HG02973 (cell line): ENCODE data around the gene SLC4A9.

Experiments used
- ATAC-seq: cut with Tn5 transposase; IDR thresholded peaks from one replicate; pipeline ENCODE4 v1.9.1; 2021; ENCODE audit warnings: moderate library complexity; ENCODE audit not compliant: unreplicated experiment

The SLC4A9 gene

DNA sequence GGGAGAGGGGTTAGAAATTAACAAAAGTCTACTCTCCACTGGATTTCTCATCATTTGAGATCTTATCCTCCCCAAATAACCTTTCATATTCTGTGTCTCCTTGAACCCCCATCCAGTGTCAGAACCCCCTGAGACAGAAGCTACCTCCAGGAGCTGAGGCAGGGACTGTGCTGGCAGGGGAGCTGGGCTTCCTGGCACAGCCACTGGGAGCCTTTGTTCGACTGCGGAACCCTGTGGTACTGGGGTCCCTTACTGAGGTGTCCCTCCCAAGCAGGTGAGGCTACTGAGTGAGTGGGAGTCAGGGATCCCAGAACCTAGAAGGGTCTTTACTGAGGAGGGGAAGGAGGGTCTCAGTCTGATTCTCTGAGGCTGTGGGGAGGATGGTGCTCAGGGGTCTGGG, 1.9 kb downstream of the SLC4A9 start:
- ATAC-seq, result no peak

DNA sequence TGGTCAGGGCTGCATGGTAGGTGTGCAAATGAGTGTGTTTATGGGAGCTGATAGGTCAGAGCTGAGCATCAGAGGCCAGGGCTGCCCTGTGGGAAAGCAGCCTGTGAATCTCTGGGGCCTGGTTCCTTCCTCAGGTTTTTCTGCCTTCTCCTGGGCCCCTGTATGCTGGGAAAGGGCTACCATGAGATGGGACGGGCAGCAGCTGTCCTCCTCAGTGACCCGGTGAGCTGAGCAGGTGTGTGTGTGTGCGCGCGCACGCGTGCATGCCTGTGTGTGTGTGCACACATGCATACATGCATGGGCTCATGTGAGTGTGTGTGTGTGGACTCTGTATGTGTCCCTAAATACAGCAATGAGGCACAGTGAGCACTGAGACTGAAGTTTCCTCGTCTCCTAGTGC, 2.3 kb downstream of the SLC4A9 start:
- ATAC-seq, result no peak

DNA sequence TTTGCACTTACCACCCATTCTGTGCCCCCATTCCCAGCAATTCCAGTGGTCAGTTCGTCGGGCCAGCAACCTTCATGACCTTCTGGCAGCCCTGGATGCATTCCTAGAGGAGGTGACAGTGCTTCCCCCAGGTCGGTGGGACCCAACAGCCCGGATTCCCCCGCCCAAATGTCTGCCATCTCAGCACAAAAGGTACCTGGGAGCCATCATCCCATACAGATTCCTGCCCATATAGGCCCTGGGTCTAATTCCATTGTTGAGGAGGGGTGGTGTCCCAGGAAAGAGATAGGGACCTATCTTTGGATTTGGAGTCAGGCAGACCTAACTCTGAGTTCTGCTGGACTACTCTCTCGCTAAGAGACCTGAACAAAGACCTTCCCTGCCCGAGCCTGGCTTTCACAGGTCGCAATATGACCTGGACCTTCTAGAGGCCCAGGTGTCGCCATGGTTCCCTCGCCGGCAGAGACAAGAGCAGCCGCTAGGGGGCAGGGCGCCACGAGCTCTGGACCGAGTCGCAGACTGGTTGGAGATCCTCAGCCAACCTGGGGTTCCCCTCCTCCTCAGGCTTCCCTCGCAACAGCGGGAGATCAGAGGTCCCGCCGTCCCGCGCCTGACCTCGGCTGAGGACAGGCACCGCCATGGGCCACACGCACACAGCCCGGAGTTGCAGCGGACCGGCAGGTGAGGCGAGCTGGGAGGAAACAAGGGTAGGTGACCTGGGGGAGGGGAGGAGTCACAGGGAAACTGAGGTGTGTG, 3.1 kb downstream of the SLC4A9 start:
- peak; percentile 91 for ATAC-seq

DNA sequence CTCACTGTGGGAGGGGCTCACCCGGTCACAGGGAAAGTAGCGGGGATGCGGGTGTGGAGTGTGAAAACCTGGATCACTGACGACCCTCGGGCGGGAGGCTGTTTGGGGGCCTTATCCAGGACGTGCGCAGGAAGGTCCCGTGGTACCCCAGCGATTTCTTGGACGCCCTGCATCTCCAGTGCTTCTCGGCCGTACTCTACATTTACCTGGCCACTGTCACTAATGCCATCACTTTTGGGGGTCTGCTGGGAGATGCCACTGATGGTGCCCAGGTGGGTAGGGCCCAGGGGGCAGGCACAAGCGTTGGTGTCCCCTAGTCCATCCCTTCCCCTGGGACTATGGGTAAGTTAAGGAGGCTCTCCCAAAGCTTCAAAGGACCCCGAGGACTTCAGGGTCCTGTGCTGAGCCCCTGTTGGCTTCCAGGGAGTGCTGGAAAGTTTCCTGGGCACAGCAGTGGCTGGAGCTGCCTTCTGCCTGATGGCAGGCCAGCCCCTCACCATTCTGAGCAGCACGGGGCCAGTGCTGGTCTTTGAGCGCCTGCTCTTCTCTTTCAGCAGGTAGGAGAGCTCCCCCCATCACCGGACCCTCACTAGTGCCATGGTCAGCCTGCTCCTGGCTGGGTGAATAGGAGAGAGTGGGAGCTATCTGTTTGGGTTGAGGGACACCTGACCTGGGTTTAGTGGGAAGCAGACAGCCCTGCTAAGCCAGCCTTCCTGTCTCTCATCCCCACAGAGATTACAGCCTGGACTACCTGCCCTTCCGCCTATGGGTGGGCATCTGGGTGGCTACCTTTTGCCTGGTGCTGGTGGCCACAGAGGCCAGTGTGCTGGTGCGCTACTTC, 3.9 kb downstream of the SLC4A9 start:
- ATAC-seq, result no peak

DNA sequence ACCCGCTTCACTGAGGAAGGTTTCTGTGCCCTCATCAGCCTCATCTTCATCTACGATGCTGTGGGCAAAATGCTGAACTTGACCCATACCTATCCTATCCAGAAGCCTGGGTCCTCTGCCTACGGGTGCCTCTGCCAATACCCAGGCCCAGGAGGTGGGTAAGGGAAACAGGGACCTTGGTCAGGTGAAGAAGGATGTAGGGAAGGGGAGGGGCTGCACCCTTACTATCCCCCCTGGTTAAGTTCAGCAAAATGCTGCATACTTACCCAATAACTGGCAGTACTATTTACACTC, 4.4 kb downstream of the SLC4A9 start:
- ATAC-seq, result no peak

DNA sequence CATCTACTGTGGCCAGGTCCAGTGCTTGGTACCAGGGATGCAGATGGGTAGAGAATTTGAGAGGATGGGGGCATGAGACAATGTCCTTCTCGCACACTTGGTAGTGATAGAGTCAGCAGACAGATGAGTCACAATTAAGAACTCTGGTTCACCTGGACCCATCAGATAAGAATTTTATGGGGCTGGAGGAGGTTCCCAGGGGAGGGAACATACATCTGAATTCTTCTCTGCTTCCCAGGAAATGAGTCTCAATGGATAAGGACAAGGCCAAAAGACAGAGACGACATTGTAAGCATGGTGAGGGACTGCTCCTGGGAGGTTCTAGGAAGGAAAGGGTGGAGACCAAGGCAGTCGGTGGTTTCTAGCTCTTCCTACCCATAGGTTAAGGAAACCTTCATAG, 5.3 kb downstream of the SLC4A9 start:
- ATAC-seq, result no peak

DNA sequence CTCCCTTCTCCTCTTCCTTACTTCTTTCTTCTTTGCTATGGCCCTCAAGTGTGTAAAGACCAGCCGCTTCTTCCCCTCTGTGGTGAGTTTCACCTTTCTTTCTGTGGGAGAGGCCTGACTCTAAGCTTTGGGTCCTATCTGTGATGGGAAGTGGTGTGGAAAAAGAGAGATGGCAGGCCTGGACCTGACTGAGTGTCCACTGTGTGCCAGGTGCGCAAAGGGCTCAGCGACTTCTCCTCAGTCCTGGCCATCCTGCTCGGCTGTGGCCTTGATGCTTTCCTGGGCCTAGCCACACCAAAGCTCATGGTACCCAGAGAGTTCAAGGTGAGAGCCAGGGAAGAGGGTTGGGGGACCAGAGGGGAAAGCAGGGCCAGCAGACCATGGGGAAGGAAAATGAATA, 5.9 kb downstream of the SLC4A9 start:
- ATAC-seq, result no peak

DNA sequence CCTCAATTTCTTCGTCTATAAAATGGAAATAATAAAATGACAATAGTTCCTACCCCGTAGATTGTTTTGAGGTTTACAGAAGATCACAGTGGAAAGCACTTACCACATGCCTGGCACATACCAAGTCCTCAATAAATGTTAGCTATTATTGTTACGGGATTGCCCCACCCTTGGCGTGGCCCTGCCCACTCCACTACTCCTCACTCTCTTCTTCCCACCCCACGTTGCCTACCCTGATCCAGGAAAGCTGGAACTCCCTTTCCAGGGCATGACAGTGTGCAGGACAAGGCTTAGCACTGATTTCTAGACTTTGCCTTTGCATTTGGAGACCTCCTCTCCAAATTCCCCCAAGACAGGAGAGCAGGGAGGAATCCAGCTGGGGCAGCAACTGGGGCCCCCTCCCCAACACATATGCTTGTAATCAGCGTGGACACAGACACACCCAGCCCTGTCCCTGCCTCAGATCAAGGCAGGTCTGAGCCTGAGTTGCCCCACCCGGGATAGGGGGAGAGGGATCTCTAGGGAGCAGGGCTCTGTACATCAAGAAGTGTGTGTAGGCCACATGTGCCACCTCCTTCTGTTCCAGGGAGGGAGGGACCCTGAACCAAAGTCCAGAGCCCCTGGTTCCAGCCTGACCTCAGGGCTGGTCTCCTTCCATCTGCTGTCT, 6.7 kb downstream of the SLC4A9 start:
- no peak for ATAC-seq

DNA sequence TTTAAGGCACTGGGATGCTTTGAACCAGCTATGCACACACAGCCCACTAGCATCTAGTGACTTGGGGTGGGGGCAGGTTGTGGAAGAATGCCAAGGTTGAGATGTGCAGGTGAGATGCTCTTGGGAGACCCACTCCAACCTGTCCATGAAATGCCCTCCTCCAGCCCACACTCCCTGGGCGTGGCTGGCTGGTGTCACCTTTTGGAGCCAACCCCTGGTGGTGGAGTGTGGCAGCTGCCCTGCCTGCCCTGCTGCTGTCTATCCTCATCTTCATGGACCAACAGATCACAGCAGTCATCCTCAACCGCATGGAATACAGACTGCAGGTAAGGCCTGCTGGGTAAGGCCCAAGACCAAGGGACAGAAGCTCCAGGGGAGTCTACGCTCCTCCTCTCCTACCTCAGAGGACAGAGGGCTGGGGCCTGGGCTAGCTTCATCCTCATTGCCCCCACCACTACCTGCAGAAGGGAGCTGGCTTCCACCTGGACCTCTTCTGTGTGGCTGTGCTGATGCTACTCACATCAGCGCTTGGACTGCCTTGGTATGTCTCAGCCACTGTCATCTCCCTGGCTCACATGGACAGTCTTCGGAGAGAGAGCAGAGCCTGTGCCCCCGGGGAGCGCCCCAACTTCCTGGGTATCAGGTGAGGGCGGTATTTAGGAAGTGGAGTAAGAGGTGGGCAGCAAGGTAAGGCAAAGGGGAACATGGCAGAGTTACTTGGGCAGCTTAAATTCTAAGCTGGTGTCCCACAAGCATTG, 7.4 kb downstream of the SLC4A9 start:
- ATAC-seq, result no peak

DNA sequence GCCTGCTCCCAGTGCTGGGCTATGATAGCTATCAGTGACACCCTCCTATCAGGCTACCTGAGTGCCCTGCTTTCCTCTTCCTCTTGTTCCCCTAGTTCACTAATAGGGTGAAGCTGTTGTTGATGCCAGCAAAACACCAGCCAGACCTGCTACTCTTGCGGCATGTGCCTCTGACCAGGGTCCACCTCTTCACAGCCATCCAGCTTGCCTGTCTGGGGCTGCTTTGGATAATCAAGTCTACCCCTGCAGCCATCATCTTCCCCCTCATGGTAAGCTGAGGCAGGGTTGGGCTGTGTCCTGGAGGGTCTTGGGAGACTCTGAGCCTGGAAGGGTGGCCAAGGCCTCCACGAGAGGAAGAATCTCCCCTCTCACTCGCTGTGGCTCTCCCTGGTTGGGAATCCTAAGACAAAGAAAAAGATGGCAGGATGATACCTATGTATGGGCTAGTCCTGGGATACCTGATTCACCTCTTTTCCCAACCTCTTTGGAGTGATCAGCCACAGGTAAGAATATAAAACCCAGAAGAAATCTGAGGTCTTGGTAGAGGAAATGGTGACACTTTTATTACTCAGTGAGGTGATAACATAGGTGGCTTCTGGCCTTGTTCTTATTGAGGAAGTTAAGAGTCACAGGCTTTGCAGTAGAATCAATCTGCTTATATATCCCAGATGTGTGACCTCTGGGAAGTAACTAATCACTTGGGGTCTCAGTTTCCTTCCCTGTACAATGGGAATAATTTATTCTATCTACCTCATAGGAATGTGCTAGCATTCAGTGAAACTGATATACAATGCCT, 11.6 kb downstream of the SLC4A9 start:
- no peak for ATAC-seq

DNA sequence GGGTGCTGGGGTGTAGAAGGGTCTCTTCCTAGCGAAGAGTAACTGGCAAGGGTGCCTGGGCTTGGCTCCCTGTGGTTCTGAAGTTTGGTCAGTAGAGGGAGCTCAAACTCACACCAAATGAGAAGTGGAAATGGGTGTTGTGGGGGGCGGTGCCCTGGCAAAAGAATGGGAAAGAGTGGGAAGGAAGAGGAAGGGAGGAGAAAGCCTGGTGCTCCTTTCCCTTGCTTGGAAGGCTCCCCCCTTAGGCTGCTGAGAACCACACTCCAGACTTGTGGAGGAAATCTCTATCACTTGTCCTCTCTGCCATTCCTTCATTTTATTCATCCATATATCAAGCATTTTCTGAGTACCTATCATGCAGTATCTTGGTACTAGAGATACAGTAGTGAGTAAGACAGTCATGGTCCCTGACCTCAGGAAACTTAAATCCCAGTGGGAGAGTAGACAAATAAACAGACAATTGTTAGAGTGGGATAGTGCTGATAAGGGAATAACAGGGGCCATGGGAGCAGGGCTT, 13.0 kb downstream of the SLC4A9 start:
- peak; percentile 58 for ATAC-seq

DNA sequence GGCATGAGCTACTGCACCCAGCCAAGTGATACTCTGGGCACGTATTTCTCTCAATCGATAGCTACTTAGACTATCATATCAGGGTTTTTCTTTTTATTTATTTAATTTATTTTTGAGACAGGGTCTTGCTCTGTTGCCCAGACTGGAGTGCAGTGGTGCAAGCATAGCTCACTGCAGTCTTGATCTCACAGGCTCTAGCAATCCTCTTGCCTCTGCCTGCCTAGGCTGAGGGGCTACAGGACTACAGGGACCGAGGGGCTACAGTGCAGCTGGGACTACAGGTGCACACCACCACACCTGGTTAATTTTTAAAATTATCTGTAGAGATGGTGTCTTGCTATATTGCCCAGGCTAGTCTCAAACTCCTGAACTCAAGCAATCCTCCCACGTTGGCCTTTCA, 21.4 kb downstream of the SLC4A9 start:
- ATAC-seq, result no peak

DNA sequence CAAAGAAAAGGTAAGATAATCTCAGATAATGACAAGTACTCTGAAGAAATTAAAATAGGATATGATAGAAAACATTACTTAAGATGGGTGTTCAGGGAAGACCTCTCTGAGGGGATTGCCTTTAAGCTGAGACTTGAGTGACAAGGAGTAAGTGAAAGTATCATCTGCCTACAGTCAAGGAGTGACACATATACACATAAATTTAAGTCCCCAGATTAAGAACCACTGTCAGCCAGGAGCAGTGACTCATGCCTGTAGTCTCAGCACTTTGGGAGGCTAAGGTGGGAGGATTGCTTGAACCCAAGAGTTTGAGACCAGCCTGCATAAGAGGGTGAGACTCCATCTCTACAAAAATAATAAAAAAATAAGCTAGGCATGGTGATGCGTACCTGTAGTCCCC, 22.0 kb downstream of the SLC4A9 start:
- ATAC-seq, result no peak

DNA sequence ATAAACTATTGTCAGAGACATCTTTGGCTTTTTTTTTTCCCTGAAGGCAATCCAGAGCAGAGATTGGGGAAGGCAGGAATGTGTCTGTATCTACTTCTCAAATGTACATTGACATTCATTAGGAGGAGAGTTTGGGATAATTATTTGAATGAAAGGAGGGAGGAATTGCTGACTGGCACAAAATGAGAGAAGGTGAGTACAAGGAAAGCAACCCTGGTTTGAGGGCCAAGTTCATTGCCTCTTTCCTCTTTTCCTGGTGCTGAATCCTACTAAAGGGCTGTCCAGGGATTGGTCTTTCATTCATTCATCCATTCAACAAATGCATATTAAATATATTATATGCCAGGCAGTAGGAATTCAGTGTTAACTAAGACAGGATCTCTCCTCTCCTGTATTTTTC, 22.9 kb downstream of the SLC4A9 start:
- ATAC-seq, result no peak

DNA sequence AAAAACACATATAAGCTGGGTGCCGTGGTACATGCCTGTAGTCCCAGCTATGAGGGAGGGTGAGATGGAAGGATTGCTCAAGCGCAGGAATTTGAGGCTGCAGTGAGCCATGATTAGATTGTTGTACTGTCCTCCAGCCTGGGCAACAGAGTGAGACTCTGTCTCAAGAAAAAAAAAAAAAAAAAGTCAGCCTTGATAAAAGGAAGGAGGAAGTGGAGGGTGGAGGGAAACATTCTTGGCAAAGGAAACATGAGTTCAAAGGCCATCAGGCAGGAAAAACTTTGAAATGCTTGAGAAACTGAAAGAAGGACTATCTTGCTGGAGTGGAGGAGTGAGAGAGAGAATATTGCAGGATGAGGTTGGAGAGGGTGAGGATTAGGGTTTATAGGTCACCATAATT, 23.3 kb downstream of the SLC4A9 start:
- no peak for ATAC-seq

DNA sequence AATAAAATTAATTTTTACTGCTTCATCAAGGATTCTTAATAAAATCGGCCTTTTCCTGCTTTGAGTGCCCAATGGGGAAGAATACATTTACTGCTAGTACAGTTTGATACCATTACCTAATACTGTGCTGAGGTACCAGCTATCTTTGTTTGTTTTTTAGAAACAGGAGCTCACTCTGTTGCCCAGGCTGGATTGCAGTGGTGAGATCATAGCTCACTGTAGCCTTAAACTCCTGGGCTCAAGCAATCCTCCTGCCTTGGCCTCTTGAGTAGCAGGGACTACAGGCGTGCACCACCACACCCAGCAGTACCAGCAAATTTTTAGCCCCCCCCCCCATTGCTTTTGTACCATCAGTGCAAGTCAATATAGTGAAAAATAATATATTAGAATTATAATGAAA, 28.1 kb downstream of the SLC4A9 start:
- no peak for ATAC-seq

DNA sequence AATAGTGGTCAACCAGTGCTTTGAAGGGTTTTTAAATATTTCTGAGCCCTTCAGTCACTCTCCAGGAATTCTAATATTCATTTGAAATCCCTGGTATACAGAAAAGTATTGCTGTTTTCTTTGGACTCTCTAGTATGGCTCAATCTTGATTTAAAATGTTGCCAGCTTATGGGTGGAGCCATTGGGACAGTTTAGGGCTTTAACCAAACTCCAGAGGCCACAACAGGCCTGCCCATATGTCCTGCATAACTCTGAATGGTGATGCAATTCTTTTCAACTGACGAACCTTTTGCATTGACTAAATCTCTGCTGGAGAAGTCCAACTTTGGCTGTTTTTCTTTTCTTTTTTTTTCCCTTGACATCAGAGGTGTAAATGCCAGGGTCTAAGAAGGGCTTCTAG, 31.3 kb downstream of the SLC4A9 start:
- ATAC-seq, result no peak

DNA sequence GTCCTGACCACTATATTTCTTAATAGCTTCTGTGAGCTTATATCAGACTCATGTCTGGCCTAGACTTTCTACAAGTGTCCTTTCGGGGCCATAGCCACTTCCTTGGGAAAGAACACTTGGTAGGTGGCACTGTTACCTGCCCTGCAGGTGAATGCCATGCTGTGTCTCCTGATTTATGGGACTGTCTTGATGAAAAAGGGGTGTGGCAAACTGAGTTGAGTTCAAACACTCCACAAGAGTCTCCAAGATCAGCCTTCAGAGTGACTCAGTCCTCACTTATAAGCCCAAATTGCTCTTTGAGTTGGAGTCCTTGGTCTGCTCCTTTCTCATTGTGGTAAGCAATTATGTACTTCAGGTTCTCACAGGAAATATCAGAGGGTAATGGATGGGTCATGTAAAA, 31.7 kb downstream of the SLC4A9 start:
- ATAC-seq, result no peak

DNA sequence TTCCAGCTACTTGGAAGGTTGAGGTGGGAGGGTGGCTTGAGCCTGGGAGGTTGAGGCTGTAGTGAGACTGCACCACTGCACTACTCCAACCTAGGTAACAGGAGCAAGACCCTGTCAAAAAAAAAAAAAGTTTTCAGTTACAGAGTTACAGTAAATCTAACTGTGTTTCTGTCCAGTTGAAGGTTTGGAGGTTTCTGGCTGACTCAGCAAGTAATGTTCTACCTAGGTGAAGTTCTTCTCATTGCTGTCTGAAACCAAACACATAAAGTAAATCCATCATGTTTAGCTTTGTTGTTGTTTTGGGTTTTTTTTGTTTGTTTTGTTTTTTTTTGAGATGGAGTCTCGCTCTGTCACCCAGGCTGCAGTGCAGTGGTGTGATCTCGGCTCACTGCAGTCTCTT, 33.7 kb downstream of the SLC4A9 start:
- ATAC-seq, result no peak

DNA sequence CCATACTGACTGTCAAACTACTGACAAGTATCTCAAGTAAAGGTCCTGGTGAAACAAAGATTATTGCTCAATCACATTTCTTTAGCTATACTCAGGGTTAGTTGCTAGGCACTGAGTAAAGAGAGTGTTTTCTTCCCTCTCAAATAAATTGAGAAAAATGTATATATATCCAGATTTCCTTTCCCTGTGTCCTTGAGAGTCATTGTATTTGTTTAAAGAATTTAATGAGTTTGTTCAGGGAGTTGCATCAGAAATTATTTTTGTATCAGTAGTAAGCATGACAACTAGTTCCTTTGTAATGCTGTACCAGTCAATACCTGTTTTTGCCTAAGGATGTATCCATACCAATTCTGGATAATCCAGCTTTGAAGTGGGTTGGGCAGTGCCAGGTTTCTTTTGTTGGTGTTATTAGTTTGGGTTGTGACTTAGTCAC, 38.4 kb downstream of the SLC4A9 start:
- ATAC-seq, result no peak
